ENCODE measurements around the gene BBS2. TPM values are rescaled to one million over a fixed set of nuclear protein-coding genes. Genes with fewer than 3 reads are reported as not detected.

Gene BBS2
- total RNA-seq, 1 donor = 62.2 TPM

DNA sequence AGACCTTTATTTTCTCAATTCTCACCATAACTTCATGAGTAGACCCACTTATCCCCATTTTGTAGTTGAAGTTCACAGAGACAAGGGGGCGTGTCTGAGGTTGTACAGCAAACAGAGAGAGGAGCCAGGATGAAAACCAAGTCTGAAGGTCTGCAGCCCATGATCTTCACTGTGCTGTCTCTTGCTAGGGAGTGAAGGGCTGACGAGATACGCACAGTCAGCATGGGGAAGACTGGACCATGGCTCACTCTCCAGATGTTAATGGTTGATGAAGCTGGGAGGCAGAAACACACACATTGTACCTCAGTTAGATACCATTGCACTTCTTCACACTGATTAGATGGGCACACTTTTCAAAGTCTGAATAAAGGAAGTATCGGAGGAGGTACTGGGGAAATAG lies 39.3 kb upstream of the BBS2 start:
- no peaks in the 10 kb centered on the region for H3K79me2 ChIP-seq (ENCODE audit: insufficient read depth, low read length)
- H3K4me2 ChIP-seq (ENCODE audit: insufficient read depth, low read length) = no peak overlapping the region
- no peak overlapping the region for H3K4me3 ChIP-seq (ENCODE audit: insufficient read depth, low read length)
- H3K27ac ChIP-seq (ENCODE audit: low read depth, low read length) = no peak overlapping the region
- H3K36me3 ChIP-seq (ENCODE audit: insufficient read depth, low read length) = no peaks in the 10 kb centered on the region
- H4K20me1 ChIP-seq (ENCODE audit: insufficient read depth, low read length) = no peaks in the 10 kb centered on the region
- peaks cover 22% of the 10 kb centered on the region for H3K27me3 ChIP-seq (ENCODE audit: insufficient read depth, low read length)
- TF ChIP-seq, protein P1, sequence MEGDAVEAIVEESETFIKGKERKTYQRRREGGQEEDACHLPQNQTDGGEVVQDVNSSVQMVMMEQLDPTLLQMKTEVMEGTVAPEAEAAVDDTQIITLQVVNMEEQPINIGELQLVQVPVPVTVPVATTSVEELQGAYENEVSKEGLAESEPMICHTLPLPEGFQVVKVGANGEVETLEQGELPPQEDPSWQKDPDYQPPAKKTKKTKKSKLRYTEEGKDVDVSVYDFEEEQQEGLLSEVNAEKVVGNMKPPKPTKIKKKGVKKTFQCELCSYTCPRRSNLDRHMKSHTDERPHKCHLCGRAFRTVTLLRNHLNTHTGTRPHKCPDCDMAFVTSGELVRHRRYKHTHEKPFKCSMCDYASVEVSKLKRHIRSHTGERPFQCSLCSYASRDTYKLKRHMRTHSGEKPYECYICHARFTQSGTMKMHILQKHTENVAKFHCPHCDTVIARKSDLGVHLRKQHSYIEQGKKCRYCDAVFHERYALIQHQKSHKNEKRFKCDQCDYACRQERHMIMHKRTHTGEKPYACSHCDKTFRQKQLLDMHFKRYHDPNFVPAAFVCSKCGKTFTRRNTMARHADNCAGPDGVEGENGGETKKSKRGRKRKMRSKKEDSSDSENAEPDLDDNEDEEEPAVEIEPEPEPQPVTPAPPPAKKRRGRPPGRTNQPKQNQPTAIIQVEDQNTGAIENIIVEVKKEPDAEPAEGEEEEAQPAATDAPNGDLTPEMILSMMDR (IDR thresholded peaks at IDR 0.05; ENCODE audit: extremely low read depth, low read depth, low read length) = no peak
- H3K9me3 ChIP-seq (ENCODE audit: low read depth, low read length) = no peaks in the 10 kb centered on the region
- no peak for DNase-seq (ENCODE audit: insufficient read length, low spot score, missing footprints)
- no peaks in the 10 kb centered on the region for H3K4me1 ChIP-seq (ENCODE audit: insufficient read depth, low read length)
- H2AFZ ChIP-seq (ENCODE audit: low read length) = no peak overlapping the region

DNA sequence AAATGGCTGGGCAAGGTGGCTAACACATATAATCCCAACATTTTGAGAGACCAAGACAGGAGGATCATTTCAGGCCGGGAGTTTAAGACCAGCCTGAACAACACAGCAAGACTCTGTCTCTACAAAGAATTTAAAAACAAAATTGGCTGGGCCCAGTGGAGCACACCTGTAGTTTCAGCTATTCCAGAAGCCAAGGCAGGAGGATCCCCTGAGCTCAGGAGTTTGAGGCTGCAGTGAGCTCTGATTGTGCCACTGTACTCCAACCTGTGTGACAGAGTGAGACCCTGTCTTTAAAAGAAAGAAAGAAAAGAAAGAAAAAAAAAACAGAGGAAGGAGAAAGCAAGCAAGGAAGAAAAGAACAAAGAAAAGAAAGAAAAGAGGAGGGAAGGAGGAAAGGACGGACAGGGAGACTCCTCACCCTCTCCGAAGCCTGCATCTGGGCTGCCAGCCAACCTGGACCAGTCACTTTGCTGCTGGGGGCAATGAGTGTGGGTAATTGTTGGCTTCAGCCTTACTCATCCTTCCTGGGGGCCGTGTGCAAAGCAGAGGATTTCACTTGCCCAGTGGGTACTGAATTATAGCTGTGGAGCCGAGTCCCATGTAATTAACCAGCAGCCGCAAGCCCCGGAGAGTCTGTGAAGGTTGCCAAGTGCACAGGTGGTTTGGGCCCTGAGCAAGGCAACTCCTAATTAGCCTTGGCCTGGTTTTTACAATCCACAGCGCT lies 38.4 kb upstream of the BBS2 start:
- TF ChIP-seq, protein P1 (IDR thresholded peaks at IDR 0.05; ENCODE audit: extremely low read depth, low read depth, low read length) = no peak
- H3K4me1 ChIP-seq (ENCODE audit: insufficient read depth, low read length) = no peaks in the 10 kb centered on the region
- H3K79me2 ChIP-seq (ENCODE audit: insufficient read depth, low read length) = no peaks in the 10 kb centered on the region
- DNase-seq (ENCODE audit: insufficient read length, low spot score, missing footprints) = peak; percentile 91
- H4K20me1 ChIP-seq (ENCODE audit: insufficient read depth, low read length) = no peaks in the 10 kb centered on the region
- H3K9me3 ChIP-seq (ENCODE audit: low read depth, low read length) = no peaks in the 10 kb centered on the region
- H3K4me3 ChIP-seq (ENCODE audit: insufficient read depth, low read length) = no peak overlapping the region
- H3K4me2 ChIP-seq (ENCODE audit: insufficient read depth, low read length) = no peak overlapping the region
- H3K27ac ChIP-seq (ENCODE audit: low read depth, low read length) = no peak overlapping the region
- no peak overlapping the region for H2AFZ ChIP-seq (ENCODE audit: low read length)
- H3K36me3 ChIP-seq (ENCODE audit: insufficient read depth, low read length) = no peaks in the 10 kb centered on the region
- H3K27me3 ChIP-seq (ENCODE audit: insufficient read depth, low read length) = peaks cover 22% of the 10 kb centered on the region

DNA sequence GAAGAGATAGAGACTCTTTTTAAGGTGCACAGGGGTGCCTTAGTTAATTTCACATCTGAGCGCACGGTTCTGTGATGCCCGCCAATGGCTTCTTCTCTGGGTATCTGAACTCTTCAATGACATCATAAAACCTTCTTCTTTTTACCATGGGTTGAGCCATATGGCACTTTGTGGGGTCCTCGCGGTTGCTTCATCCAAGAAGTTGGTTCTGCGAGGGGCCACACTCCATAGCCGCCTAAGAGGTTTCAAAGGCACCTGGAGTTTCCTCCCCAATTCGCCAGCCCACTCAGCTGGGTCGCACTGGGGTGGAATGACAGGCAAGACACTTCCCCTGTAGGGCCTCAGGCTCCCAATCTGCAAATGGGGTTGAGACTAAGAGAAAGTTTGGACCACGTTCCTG lies 34.6 kb upstream of the BBS2 start:
- Histone ChIP-seq H3K4me2 (ENCODE audit: insufficient read depth, low read length) (no peak overlapping the region), H3K79me2 (ENCODE audit: insufficient read depth, low read length) (no peaks in the 10 kb centered on the region), H3K4me1 (ENCODE audit: insufficient read depth, low read length) (no peaks in the 10 kb centered on the region), H3K27ac (ENCODE audit: low read depth, low read length) (no peak overlapping the region), H4K20me1 (ENCODE audit: insufficient read depth, low read length) (no peaks in the 10 kb centered on the region), H3K9me3 (ENCODE audit: low read depth, low read length) (no peaks in the 10 kb centered on the region), H3K4me3 (ENCODE audit: insufficient read depth, low read length) (no peak overlapping the region), H2AFZ (ENCODE audit: low read length) (no peak overlapping the region), H3K36me3 (ENCODE audit: insufficient read depth, low read length) (no peaks in the 10 kb centered on the region), H3K27me3 (ENCODE audit: insufficient read depth, low read length) (peaks cover 19% of the 10 kb centered on the region)
- no peak for DNase-seq (ENCODE audit: insufficient read length, low spot score, missing footprints)
- TF ChIP-seq, protein P1 (IDR thresholded peaks at IDR 0.05; ENCODE audit: extremely low read depth, low read depth, low read length) = no peak

DNA sequence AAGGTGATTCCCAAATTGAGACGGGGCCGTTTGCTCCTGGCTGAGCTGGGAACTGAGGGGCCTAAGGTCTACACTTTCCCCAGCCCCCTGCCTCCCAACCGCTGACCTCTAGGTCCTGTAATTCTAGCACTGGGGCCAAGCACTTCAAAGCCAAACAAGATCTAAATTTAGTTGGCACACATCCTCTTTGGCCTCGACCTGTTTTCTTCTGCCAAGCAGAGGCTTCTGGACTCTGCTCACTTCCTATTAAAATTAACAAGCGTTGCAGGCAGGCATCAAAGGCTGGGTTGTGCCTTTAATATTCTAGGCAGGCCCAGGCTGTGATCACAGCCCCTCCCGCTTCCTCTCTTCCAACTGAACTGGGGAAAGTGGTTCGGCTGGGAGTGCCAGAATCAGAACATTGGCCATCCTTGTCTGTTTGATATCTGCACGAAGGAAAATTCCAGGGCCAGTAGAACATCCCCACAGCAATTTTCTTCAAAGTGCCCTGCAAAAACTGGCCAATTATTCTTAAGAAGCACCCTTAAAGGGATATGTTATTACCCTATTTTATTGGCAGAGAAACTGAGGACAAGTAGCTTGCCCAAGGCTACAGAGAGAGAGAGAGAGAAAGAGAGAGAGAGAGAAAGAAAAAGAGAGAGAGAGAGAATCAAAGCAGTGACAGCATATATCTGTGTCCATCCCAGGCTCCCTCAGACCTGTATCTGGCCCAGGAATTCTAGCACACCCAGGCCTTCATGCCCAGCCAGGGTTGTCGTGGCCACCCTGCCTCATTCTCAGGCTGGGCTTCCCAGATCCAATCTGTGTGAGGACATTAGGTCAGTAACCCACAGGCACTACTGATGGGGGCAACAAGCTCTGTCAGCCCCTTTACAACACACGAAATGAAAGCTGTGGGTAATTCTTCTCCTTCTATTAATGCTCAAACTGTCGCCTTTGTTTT lies 32.2 kb upstream of the BBS2 start:
- TF ChIP-seq, protein P1 (IDR thresholded peaks at IDR 0.05; ENCODE audit: extremely low read depth, low read depth, low read length) = no peak
- no peak overlapping the region for H3K4me3 ChIP-seq (ENCODE audit: insufficient read depth, low read length)
- H3K27ac ChIP-seq (ENCODE audit: low read depth, low read length) = no peak overlapping the region
- no peak for DNase-seq (ENCODE audit: insufficient read length, low spot score, missing footprints)
- H3K27me3 ChIP-seq (ENCODE audit: insufficient read depth, low read length) = peaks cover 17% of the 10 kb centered on the region
- H3K36me3 ChIP-seq (ENCODE audit: insufficient read depth, low read length) = no peaks in the 10 kb centered on the region
- H3K4me1 ChIP-seq (ENCODE audit: insufficient read depth, low read length) = no peaks in the 10 kb centered on the region
- no peaks in the 10 kb centered on the region for H3K79me2 ChIP-seq (ENCODE audit: insufficient read depth, low read length)
- H2AFZ ChIP-seq (ENCODE audit: low read length) = no peak overlapping the region
- no peak overlapping the region for H3K4me2 ChIP-seq (ENCODE audit: insufficient read depth, low read length)
- no peaks in the 10 kb centered on the region for H3K9me3 ChIP-seq (ENCODE audit: low read depth, low read length)
- no peaks in the 10 kb centered on the region for H4K20me1 ChIP-seq (ENCODE audit: insufficient read depth, low read length)
